NCI-H2107 treated with DMSO at 0.1 percent for 48 hours (cell line): ENCODE measurements around the gene RUBCNL.
"Not testable (repeated sequence)": the region's sequence is repeated elsewhere in the genome, so short reads cannot be mapped to it uniquely, and the experiment has no call there.

Experiments
- DNase-seq: peaks from one replicate; lab custom pipeline; 2025; ENCODE audit not compliant: unreplicated experiment; lab: John Stamatoyannopoulos, UW

Gene RUBCNL

DNA sequence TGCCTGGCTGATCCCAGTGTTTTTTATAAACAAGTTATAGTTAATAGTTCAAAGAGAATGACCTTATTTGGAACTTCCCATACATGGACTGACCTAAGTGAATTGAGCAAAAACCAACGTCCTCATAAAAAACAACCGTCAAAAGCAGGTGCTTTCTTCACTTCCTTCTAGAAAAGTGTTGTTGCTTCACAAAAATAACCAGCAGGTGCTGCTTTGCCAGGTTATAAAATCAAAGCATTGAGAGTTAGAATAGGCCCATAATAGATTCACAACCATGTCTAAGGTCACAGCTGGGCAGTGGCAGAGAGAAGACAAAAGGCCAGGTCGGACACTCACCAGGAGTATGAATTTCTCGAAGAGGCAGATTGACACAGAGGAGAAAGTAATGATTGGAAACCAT is 9.5 kb downstream of the RUBCNL start:
- DNase-seq = no peak

DNA sequence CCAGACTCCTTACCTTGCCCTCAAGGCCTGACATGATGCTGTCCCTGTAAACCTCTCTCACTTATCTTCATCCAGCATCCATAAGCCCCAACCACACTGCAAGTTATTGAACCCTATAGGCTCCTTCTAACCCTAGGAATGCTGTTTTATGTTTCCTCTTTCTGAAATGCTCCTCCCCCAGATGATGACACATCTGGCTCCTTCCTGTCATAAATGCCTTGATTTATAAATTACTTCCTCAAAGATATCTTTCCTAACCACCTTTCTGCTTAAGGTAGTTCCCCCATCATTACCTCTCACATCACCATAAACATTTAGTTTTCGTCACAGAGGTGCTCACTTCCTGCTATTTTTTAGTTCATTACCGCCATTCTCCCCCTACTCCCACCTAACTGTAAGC is 12.3 kb downstream of the RUBCNL start:
- DNase-seq = no peak

DNA sequence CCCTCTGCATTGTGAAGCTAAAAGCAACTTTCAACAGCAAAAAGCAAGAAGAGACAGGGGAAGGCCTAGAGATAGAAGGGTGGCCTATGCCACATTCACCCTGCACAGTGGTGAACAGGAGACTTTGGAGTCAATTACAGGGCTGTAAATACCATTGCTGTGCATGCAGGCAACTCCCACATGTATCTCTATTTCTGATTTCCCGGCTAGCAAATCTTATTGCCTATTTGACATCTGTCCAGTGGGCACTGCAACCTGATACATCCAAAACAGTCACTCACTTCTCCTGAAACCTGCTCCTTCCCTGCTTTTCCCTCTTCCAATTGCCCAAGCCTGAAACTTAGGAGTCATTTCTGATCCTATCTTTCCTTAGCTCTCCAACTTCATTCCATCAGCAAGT is 13.4 kb downstream of the RUBCNL start:
- no peak for DNase-seq

DNA sequence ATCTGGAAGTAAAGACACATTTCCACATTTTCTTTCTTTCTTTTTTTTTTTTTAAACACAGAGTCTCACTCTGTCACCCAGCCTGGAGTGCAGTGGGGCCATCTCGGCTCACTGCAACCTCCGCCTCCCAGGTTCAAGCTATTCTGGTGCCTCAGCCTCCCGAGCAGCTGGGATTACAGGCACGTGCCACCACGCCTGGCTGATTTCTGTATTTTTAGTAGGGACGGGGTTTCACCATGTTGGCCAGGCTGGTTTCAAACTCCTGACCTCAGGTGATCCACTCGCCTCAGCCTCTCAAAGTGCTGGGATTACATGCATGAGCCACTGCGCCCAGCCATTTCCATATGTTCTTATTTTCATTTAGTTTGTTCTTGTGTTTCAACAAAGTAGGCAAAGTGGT is 14.1 kb downstream of the RUBCNL start:
- DNase-seq = not testable (repeated sequence)

DNA sequence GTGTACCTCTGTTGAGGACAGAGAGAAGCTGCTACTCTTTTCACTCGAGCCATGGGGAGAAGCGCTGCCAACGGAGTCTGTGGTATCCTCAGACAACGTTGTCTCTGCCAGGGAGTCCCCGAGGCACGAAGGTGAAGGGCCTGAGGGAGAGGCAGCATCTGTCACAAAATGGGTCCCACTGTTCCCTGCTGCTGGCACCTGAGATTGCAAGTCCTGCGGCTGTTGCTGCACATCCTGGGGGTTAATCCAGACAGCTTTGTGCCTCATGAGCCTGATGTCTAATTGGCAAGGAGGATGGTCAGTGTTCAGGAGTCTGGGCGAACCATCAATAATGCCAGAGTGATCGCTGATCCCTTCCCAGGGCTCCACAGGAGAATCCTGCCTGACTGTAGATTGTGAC is 15.0 kb downstream of the RUBCNL start:
- no peak for DNase-seq

DNA sequence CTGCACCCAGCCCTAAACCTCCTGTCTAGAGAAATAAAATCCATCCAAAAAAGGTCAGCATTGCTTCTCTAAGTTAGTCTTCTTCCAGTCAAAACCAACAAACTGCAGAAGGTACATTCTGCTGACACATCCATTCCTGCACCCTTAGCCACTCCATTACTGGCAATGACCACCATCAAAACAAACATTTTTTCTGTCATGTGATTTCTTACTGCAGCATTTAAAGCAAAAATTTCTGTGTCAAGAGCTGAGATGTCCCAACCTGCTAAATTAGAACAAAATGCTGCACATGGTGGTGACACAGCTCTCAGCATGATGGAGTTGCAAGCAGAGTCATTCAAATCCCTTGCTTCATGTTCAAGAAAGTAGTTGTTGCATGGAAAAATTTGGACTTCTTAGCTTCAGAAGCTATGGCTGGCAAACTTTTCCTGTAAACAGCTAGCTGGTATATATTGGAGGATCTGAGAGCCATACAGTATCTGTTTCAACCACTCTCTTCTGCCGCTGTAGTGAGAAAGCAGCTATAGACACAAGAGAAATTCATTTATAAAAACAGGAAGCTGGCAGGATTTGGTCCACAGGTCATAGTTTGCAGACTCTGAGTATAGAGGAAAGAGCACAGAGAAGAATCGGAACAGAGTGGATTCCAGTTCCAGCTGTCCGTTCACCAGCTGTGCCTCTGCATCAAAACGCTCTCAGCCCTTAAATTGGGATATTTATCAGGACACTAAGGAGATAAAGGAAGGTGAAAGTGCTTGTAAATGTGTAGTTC is 17.4 kb downstream of the RUBCNL start:
- no peak for DNase-seq

DNA sequence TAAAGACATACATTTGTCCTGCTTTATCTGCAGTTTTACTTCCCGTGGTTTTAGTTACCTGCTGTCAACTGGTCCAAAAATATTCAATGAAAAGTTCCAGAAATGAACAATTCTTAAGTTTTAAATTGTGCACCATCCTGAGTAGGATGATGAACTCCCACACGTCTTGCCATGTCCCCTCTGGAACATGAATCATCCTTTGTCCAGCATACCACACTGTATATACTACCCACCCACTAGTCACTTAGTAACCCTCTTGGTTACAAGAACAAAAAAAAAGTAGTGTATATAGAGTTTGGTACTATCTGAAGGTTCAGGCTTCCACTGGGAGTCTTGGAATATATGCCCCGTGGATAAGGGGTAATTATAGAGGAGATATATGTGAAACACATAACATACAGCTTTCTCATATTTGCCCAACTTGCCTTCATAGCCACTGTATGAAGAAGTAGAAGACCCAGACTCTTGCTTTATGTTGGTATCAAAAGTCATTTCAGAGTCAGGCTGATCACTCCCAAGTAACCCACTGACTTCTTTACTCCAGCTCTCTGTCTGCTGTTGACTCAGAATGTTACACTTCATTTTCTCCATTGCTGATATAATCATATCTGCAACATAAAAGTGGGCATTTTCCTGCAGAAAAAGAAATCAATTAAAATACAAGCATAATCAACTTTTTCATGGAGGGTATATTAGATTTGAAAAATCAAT is 19.3 kb downstream of the RUBCNL start:
- no peak for DNase-seq

DNA sequence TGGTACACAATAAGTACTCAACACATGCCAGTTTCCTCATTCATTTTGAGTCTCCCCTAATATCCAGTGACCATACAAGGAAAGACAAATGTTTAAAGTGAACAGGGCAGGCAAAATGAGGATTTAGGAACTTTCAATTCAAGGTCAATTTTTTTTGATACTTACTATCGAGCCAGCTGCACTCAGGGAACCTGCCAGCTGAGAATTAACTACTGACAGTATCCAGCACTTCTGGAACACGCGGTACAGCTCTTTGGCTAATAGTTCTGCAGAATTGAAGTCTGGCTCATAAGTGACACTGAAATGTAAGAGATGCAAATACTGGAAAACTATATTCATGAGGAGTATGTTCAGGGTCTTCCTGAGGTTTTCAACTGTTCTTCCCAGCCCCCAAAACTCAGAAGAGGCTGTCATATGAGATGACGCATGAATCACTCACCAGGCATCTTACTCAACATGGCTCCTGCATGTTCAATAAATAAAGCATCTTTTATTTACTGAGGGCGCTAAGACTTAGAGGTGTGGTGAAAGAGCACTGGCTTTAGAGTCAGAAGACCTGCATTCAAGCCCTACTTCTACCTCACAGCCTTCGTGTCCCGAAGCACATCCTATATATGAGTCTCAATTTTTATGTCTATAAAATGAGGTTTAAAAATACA is 25.6 kb downstream of the RUBCNL start:
- DNase-seq = no peak

DNA sequence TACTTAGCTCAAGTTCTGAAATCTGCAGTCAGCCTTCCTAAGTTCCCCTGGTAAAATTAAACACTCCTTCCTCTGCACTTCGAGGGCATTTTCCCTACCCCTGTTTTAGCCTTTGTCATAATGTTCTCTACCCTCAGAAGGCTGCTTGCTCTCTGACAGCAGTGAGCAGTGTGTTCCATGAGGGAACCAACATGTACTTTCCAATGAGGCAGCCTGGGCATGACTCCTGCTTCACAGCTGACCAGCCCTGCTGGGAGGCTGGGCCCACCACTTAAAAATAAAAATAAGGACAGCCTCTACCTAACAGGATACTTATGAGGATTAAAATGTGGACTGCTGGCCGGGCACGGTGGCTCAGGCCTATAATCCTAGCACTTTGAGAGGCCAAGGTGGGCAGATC is 26.4 kb downstream of the RUBCNL start:
- no peak for DNase-seq

DNA sequence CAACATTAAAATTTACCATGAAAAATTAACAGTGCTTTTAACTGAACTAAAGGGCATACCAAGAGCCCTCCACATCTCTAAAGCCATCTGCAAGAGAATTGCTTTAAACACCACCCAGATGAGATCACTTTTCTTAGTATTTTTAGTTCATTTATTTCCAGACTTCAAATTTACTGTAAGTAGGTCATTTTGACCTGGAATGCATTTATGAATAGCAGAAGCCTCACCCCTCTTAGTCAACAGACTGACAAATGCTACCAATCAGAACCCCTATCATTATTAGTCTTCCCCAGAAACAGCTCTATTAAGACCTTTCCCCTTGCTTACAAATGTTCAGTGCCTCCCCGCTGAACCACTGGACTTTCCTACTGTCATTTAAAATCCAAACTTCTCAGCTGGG is 27.3 kb downstream of the RUBCNL start:
- DNase-seq = no peak

DNA sequence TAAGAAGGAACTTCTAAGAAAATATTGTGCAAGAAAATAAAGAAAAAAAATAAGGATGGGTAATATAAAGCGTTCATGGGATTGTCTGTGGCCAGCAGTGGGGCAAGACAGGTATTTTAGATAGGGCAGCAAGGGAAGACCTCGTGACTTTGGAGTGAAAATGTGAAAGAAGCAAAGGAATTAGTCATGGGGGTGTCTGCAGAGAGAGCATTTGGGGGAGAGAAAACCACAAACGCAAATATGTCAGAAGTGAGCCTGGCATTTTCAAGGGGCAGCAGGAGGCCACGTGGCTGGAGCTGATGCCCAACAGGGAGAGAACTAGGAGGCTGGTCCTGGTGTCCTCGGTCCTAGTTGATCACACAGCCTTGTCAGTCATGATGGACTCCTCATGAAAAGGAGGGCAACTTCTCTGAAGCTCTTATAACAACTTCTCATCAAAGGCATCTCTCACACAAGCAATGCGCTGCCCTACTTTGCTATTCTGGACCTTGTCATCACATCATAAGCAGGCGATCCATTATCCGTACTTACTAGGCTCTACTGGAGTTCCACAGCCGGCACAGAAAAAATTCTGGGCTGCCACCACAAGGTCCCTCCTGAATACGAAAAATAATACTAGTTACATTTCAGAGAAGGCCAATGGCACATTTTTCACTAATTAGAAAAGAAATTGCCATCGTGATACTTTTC is 31.0 kb downstream of the RUBCNL start:
- DNase-seq = no peak

DNA sequence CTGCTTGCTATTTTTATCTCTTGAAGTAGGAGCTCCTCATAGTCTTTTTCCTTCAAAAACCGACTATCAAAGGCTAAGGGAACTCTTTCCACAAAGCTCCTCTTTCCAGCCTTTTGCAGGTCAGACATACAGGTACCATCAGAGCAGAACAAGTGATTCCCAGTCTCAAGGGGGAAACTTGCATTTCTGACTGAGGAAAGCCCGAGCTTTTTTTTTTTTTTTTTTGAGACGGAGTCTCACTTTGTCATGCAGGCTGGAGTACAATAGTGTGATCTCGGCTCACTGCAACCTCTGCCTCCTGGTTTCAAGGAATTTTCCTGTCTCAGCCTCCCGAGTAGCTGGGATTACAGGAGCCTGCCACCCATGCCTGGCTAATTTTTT is 32.0 kb downstream of the RUBCNL start:
- DNase-seq = no peak

DNA sequence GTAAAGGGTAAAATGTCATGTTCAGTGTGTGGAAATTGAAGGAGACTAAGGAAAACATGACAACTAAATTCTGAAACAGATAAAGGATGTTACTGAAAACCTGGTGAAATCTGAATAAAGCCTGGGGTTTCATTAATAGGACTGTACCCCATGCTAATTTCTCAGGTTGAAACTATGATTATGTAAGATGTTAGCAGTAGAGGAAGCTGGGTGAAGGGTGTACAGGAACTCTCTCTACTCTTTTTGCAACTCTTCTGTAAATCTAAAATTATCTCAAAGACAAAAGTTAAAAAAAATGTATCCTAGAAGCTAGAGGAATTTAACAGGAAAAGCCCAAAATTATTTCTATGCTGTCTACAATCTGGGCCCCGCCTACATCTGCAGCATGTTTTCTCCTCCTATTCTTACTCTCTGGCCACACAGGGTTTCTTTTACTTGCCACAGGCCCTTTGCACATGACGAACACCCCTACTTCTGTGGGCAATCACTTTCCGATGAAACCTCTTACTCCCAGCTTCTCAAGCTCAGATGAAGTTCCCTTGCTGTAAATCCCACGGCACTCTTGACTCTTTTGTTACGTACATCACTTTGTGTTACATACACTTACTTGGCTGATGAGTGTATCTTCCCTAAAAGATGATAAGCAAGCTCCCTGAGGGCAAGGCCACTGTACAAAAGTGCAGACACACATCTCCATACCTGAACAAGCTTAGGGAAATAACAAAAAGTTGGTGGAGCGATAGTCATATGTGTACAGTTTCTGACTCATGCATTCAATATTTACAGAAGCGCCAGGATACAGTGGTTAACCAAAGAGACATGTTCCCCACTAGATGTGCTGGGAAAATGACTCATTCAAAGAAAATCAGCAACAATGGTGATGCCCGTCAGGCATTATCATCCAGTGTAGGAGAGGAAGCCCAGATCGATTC is 32.6 kb downstream of the RUBCNL start:
- no peak for DNase-seq

DNA sequence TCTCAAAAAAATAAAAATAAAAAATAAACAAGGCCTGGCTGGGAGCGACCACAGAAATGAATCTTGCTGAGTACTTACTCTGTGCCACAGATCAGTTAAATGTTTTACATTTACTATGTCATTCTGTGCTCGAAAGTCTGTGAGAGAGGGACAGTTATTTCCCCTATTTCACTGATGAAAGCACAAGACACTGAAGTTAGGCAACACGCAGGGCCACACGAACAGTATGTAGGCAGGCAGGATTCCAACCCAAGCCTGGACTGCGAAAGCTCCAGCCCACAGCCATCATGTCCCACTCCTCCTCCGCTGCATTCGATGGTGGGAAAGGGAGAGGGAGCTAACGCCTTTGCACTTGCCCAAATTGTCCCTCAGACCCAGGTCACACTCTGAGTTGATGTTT is 34.2 kb downstream of the RUBCNL start:
- no peak for DNase-seq

DNA sequence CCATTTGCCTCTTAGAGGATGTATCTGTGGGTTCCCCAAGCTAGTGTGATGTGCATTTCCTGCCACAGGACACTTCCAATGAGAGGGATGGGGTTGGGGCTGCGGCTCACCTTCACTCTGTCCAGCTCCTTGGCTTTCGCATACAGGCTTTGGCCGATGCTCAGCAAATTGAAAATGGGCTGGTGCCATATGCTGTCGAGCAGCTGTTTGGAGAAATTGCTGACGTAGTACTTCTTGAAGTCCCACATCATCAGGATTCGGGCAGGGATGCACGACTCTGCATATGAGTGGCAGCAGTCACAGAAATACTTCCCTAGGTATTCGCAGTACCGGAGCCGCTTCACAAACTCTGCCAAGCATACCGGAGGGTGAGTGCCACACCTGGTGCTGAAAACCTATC is 37.0 kb downstream of the RUBCNL start:
- DNase-seq = no peak

DNA sequence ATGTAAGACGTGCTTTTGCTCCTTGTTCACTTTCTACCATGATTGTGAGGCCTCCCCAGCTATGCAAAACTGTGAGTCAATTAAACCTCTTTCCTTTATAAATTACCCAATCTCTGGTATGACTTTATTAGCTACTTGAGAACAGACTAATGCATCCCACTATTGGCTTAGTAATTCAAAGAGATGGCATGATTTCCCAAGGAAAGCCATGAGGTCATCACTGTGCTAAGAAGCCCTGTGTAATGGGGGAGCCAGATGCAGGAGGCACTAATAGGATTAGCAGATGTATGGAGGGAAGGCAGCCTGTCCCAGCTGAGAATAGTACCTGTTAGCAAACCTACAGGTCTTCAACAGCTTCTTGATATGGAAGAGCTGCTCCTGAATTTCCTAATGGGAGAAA is 38.1 kb downstream of the RUBCNL start:
- DNase-seq = no peak

DNA sequence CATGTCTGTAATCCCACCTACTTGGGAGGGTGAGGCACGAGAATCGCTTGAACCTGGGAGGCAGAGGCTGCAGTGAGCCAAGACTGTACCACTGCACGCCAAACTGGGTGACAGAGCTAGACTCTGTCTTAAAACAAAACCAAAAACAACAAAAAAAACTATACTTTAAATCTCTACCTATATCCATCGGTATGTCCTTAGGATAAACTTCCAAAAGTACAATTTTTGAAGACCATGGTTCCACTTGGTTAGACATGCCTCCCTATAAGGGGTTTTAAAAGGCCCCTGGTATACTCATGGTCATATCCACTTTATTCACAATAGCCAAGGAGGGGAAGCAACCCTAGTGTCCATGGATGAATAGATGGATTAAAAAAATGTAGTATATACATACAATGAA is 39.8 kb downstream of the RUBCNL start:
- DNase-seq = no peak

DNA sequence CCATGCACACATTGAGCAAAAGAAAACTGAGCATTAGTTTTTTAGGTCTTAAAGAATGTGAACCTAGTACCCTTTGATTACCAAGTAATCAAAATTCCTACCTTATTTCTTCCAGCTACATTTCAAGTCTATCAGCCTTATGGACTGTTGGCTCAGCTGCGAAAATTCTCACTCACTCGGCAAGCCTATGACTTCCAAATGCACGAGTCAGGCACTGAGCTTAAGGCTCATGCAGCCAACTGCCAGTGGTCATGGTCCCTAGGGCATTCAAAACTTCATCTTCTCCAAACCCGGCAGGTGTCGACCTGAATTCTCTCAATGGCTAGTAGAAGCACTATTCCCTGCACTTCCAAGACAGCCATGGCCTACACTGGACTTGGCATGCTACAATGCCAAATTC is 41.2 kb downstream of the RUBCNL start:
- no peak for DNase-seq

DNA sequence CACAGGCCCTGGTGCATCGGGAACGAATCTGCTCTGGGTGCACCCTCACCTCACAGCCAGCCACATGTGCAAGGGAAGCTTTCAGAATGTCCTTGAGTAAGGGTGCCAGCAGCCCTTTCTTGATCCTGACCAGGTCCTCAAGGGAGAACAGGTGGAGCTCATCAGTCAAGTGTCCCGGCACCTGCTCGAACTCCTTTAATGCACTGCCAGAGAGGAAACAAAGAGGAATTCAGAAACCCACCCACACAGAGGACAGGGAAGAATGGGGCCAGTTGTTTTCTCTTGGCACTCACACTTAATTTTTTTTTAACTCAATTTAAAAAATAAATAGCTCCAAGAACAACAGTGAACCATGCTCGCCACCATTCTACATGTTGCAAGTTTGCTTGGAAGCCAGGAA is 41.7 kb downstream of the RUBCNL start:
- peak; percentile 73 for DNase-seq

DNA sequence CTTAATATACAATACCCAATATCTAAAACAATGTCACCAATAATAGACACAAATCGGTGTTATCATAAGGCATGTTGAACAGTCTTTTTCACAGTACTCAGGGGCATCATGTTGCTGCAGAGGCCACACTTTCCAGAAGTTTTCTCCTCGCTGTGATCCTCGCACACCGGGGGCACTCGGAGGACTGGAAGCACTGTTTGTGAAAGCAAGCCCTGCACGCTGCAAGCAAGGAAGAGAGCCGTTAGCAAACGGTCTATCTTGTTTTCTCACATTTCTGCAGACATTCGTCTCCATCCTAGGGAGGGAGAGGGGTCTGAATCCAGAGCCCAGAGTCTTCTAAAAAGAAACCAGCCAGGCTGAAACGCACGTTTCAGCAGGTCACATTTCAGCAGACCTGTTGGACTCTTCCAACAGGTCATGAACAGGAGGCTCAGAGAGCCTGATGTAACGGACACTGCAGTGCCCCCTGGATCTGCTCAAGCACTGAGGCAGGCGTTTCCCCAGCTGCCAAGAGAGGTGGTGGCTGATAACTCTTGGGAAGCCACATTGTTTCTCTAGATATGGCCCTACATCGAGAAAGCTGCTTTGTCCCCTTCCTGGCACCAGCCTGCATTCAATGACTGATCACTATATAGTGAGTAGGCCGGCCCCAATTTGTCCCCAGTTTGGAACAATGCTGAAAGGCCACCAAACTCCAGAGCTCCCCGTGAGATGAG is 43.6 kb downstream of the RUBCNL start:
- no peak for DNase-seq
